IPS DF 4.7 (cell line): ENCODE data around the gene EHD4.

Experiments used
- DNase-seq: peaks from one replicate; pipeline ENCODE4 v3.0.0-alpha.2; 2013; ENCODE audit warnings: low spot score; ENCODE audit errors: extremely low read depth

The EHD4 gene

DNA sequence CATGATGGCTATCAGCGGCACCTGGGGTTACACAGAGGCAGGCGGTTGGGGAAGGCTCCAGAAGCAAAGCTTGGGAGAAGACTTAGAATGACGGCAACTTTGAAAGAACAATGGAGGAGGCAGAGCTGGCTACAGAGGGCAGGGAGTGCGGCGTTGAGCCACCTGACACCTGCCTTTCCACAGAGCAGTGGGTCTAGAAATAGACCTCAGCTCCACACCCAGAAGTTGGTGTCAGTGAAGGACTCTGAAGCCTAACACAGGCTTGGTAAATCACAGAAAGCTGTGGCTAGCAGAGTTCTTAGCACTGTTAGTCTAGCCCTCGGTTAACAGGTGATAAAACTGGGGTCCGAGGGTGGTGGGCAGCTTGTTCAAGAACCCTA lies 23.1 kb upstream of the EHD4 start:
- DNase-seq: no peak

DNA sequence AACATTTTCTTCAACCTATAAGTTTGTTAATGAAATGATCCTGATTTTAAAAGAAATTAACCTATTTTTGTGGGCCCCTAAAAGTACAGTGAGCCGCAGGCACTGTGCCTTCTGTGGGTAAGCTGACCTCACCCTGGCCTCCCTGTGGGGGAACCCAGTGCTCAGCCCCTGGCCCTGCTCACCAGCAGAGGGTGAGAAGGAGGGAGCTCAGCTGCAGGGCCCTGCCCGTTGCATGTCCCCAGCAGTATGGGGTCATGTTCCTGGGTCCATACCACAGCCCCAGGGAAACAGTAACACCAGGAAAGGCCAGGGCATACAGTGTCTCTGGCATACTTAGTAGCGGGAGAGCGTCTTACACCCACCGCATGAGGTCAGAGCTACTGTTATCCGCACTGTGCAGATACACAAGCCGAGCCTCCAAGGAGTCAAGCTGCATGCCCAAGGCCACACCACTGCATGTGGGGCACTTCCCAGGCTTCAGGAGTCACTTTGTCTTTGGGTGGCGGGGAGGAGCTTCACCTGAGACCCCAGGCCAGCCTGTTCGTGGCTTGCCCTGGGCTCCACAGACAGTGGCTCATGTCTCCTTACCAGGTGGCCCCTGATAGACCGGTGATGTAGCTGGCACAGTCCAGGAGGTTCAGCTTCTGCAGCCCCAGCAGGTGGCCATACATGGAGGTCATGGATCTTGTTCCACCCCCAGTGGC lies 22.6 kb upstream of the EHD4 start:
- no peak for DNase-seq

GRCh38 chr15:41994171-41994650 lies 21.9 kb upstream of the EHD4 start:
- DNase-seq: no peak

- no peak for DNase-seq
Observed at GRCh38 chr15:41993472-41994170, 21.3 kb upstream of the EHD4 start.

GRCh38 chr15:41992803-41993190 lies 20.4 kb upstream of the EHD4 start:
- no peak for DNase-seq

- DNase-seq: no peak
Observed at GRCh38 chr15:41992151-41992802, 19.9 kb upstream of the EHD4 start.

GRCh38 chr15:41990691-41991090 lies 18.3 kb upstream of the EHD4 start:
- DNase-seq: no peak

GRCh38 chr15:41990243-41990605 lies 17.9 kb upstream of the EHD4 start:
- DNase-seq: no peak

- peak; percentile 66 for DNase-seq
Observed at GRCh38 chr15:41989573-41990242, 17.4 kb upstream of the EHD4 start.

GRCh38 chr15:41988896-41989572 lies 16.7 kb upstream of the EHD4 start:
- no peak for DNase-seq

GRCh38 chr15:41987925-41988275 lies 15.5 kb upstream of the EHD4 start:
- no peak for DNase-seq

GRCh38 chr15:41987246-41987924 lies 15.0 kb upstream of the EHD4 start:
- no peak for DNase-seq

GRCh38 chr15:41985236-41986160 lies 13.1 kb upstream of the EHD4 start:
- DNase-seq: no peak

- DNase-seq: no peak
Observed at GRCh38 chr15:41984622-41985021, 12.3 kb upstream of the EHD4 start.

- DNase-seq: no peak
Observed at GRCh38 chr15:41983621-41984571, 11.5 kb upstream of the EHD4 start.

DNA sequence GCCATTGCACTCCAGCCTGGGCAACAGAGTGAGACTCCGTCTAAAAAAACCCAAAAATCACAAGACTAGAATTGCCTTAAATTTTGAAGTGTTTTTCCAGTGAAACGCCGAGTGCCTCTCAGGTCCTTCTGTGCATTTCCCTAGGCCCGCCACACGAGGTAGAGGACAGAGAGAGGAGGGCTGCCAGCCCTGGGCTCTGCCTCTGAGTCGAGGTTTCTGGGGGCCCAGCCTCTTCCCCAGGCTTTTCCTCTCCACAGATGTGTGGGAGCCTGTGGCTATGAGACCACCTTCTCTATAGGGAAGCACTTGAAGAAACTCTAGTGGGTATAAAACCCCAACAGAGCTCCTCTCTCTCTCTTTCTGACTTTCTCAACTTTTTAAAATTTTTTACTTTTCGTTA lies 10.9 kb upstream of the EHD4 start:
- no peak for DNase-seq

DNA sequence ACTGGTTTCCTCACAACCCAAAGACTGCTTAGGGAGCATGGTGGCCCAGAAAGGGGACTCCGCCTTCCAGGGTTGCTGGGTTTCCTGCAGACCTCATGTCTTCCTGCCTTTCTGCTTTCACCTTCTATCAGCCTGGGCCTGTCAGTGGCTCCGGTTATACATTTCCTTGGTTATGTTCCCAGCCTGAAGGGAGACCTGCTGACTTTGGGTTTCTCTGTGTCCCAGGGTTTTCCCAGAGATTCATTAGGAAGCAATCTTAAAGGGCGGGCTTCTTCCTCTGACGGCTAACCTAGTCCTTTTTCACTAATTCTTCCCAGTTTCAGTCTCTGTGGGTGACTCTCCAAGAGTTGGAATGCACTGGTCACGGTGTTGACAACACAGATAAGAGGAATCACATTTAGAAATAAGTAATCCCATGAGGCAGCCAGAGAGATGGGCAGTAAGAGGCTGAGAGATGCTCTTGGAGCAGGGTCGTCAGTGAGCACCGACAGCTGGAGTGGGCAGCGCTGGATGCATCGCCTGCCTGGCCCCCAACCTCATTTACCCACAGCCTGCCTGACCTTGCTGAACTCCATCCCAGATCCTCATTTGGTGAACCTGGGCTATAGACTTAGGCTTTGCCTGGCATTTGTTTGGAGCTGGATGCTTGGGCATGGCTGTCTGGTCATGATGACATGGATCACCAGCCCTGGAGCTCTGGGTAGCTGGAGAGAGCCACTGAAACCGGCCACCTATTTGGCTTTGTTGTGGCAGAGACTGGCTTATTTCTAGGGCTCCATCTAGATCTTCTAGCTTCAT lies 10.0 kb upstream of the EHD4 start:
- no peak for DNase-seq
